ENCODE measurements around the gene CCDC127. TPM values are rescaled to one million over a fixed set of nuclear protein-coding genes. Genes with fewer than 3 reads are reported as not detected.
A peak's percentile ranks its signal among the peaks of the same experiment; 100 is the strongest.

Gene CCDC127
- total and polyA plus RNA-seq, 2 of the 4 experiments (the other 2 are of a cell fraction): 3.2 to 3.9 TPM

DNA sequence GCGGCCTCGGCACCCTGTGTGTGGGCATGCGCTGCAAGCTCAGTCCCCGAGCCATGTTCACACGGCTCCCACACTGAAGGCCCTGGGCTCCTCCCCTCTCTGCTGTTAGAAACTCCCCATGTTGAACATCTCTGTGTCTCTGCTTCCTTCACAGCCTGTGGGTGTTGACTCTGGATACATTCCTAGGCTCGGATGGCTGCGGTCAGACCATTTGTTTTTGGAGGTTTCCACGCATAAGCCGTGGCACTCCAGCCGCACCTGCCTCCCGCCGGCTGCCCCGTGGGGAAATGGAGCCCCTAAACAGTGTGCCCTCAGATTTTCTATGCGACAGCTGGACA is 57.8 kb downstream of the CCDC127 start:
- no peak overlapping the region for H3K27ac ChIP-seq (ENCODE audit: insufficient read depth, low read length)
- H2BK20ac ChIP-seq (ENCODE audit: low read depth, low read length): 0 out of 2 replicates have a peak overlapping the region, but pooled peaks have one; percentile 69
- ChIA-PET POLR2A (ENCODE audit: unreplicated experiment) (no interaction called here), CTCF (no interaction called here)
- DNase-seq (peak; percentile 65), ATAC-seq (ENCODE audit: low read depth) (peak; percentile 48)
- no peak overlapping the region for H4K91ac ChIP-seq (ENCODE audit: insufficient read depth, low read depth, low read length)
- 100% methylated on average over 4 of the region's 14 CpGs; no CpG with 5 or more reads in 1 of the 2 experiments for WGBS, 2 experiments (ENCODE audit: extremely low coverage in 2 of 2, insufficient read length in 1 of 2)
- H4K5ac ChIP-seq (ENCODE audit: low read depth, low read length): no peak overlapping the region
- H4K8ac ChIP-seq (ENCODE audit: low read depth in 2 of 2, low read length in 2 of 2): no peak overlapping the region
- H3K9ac ChIP-seq (ENCODE audit: low read depth, low read length): no peak overlapping the region
- H2BK5ac ChIP-seq (ENCODE audit: low read depth, low read length, poor library complexity, severe bottlenecking): no peak overlapping the region
- no peak overlapping the region for H2AFZ ChIP-seq (replicated peaks; ENCODE audit: low read length, poor library complexity)
- H3K27me3 ChIP-seq (ENCODE audit: control insufficient read depth, insufficient read depth, low read length): no peaks in the 10 kb centered on the region
- no peak overlapping the region for H3K4me2 ChIP-seq (ENCODE audit: low read depth, low read length)
- BruUV-seq (replicated peaks): no TSS peak
- peaks cover 12% of the 10 kb centered on the region; the same call in 1 of the 2 replicates for H3K9me1 ChIP-seq (ENCODE audit: insufficient read depth, low read length)
- no peaks in the 10 kb centered on the region for H4K20me1 ChIP-seq (ENCODE audit: insufficient read depth, low read length)
- no peaks in the 10 kb centered on the region for H3K9me3 ChIP-seq (ENCODE audit: control insufficient read depth, insufficient read depth, low read length)
- no peaks in the 10 kb centered on the region for H3K36me3 ChIP-seq (ENCODE audit: control insufficient read depth, insufficient read depth, low read length)
- intact Hi-C loops (cut with micrococcal nuclease) (no loop called here), in situ Hi-C loops (cut with MboI; ENCODE audit: low sequenced_read_pairs) (no loop called here), dilution Hi-C loops (cut with HindIII; ENCODE audit: low sequenced_read_pairs, unreplicated experiment) (no loop called here)
- H3K23ac ChIP-seq (ENCODE audit: low read depth, low read length): no peak overlapping the region
- no peak overlapping the region for H3K14ac ChIP-seq (replicated peaks; ENCODE audit: low read depth, low read length)
- peak; percentile 44 for TF ChIP-seq RCOR1 (IDR thresholded peaks at IDR 0.05; ENCODE audit: insufficient replicate concordance, low read length)
- TF ChIP-seq RFX5 (IDR thresholded peaks at IDR 0.05; ENCODE audit: low read depth, low read length): no peak
- no peak for TF ChIP-seq CTCF (conservative IDR thresholded peaks at IDR 0.05; ENCODE audit: low read depth, low read length)
- TF ChIP-seq BHLHE40 (IDR thresholded peaks at IDR 0.05; ENCODE audit: low read depth, low read length): no peak; the same call in 1 of the 2 replicates
- TF ChIP-seq FOS (IDR thresholded peaks at IDR 0.05; ENCODE audit: low read depth, low read length): no peak
- no peak for TF ChIP-seq MAFK (IDR thresholded peaks at IDR 0.05; ENCODE audit: low read depth, low read length)
- no peak overlapping the region for H3K18ac ChIP-seq (ENCODE audit: low read depth, low read length)
- H2AK5ac ChIP-seq (ENCODE audit: low read depth, low read length): no peak overlapping the region
- no peak overlapping the region for H3K4ac ChIP-seq (ENCODE audit: low read depth, low read length)
- H3K4me1 ChIP-seq (ENCODE audit: control insufficient read depth, insufficient read depth, low read length): peaks cover 12% of the 10 kb centered on the region
- H3K79me1 ChIP-seq (ENCODE audit: low read depth in 1 of 2, low read length in 2 of 2): no peaks in the 10 kb centered on the region
- H3K4me3 ChIP-seq (ENCODE audit: insufficient read depth, low read depth, low read length): no peak overlapping the region
- H2AK9ac ChIP-seq (replicated peaks; ENCODE audit: low read depth, low read length, poor library complexity): no peak overlapping the region
- H2BK15ac ChIP-seq (ENCODE audit: low read depth, low read length): no peak overlapping the region
- peak overlapping the region; percentile 65; the same call in 1 of the 2 replicates for H2BK120ac ChIP-seq (ENCODE audit: low read depth, low read length)
- H3K56ac ChIP-seq (ENCODE audit: extremely low read depth, insufficient read depth, low read length): no peak overlapping the region
